ENCODE measurements around the gene OR2A25.

- TF ChIP-seq CTCF (IDR thresholded peaks at IDR 0.05; ENCODE audit: low read depth, low read length) = no peak
- TF ChIP-seq POLR2A (IDR thresholded peaks at IDR 0.05; ENCODE audit: extremely low read depth, insufficient read length) = no peak
- no peak for TF ChIP-seq MYC (IDR thresholded peaks at IDR 0.05; ENCODE audit: low read depth, low read length)
- no peak for TF ChIP-seq MAX (IDR thresholded peaks at IDR 0.05; ENCODE audit: low read depth, low read length)
Measured at GRCh38 chr7:144027070-144027469, 42.5 kb upstream of the OR2A25 start.

Measured in NB4 (cell line).